Lower leg skin (tissue), 4 donors: ENCODE data around the gene DIO3. TPM values are rescaled to one million over a fixed set of nuclear protein-coding genes. Genes with fewer than 3 reads are reported as not detected.

Experiments
- DNase-seq, 2 donors: peaks; one replicate each; pipeline ENCODE4 v3.0.0-alpha.2; 2019; ENCODE audit warnings: low spot score in 2 of 2
- H3K4me3 ChIP-seq: fragments of 200-600 bp; sonication (generic); 2 replicates; pipeline ENCODE4 v1.5.1; 2017; ENCODE audit warnings: mild to moderate bottlenecking, low read depth; ENCODE audit not compliant: poor library complexity, severe bottlenecking
- CTCF ChIP-seq, 3 donors: fragments of 450-650 bp; IDR thresholded peaks; one replicate each; pipeline ENCODE4 v1.5.1; 2016; ENCODE audit warnings: antibody characterized with exemption in 3 of 3, mild to moderate bottlenecking in 3 of 3, moderate library complexity in 2 of 3
- POLR2A ChIP-seq, 2 donors: fragments of 450-650 bp; IDR thresholded peaks; one replicate each; pipeline ENCODE4 v1.6.1; 2016 to 2017; ENCODE audit warnings: antibody characterized with exemption in 2 of 2, mild to moderate bottlenecking in 1 of 2, moderate library complexity in 1 of 2
- WGBS, 2 donors: methylation state at CpG; one replicate each; pipeline ENCODE4 v1.1.5; 2018; 5-methylcytosine and 5-hydroxymethylcytosine counted together
- intact Hi-C: fragments of 100-400 bp; cut with DNase I; formaldehyde crosslinking; loops from one replicate; pipeline ENCODE4 v1.15.0; 2023; ENCODE audit warnings: low total_unique reads
- total RNA-seq, 4 donors: library from RNA; depleted of rRNA; stranded (reverse); fragments of >200 nt; gene quantifications; one replicate each; pipeline ENCODE4 v1.1.0, GENCODE V29; 2016

Gene DIO3
- total RNA-seq, 4 donors from 2014 or later, result 2.3 to 3.7 (median 2.7) TPM

- peak in 1 of 2 donors; percentile 20 for DNase-seq
- 73 to 80% methylated on average over 6 of the region's 6 CpGs for WGBS, 2 donors
- TF ChIP-seq POLR2A (IDR thresholded peaks at IDR 0.05), result no peak
- TF ChIP-seq CTCF (IDR thresholded peaks at IDR 0.05), result no peak
- intact Hi-C loops, result loop anchor here (10.0 kb wide), 1 partner anchor 464 kb away; no protein-coding TSS in a partner anchor
- H3K4me3 ChIP-seq, result no peak overlapping the region
These were observed 27.7 kb downstream of the DIO3 start for GRCh38 chr14:101588990-101589389.

- WGBS, 2 donors, result 70 to 73% methylated on average over 3 of the region's 3 CpGs
- no peak for TF ChIP-seq POLR2A (IDR thresholded peaks at IDR 0.05)
- no peak for TF ChIP-seq CTCF (IDR thresholded peaks at IDR 0.05)
- DNase-seq, result peak in 1 of 2 donors; percentile 25
- intact Hi-C loops, result loop anchor here (10.0 kb wide), 1 partner anchor 465 kb away; no protein-coding TSS in a partner anchor
- no peak overlapping the region for H3K4me3 ChIP-seq
These were observed 28.3 kb downstream of the DIO3 start for GRCh38 chr14:101589486-101590015.

GRCh38 chr14:101590062-101590461 is 28.8 kb downstream of the DIO3 start:
- 81 to 89% methylated on average over 7 to 9 of the region's 9 CpGs for WGBS, 2 donors
- DNase-seq, result peak in 1 of 2 donors; percentile 70
- H3K4me3 ChIP-seq, result no peak overlapping the region
- intact Hi-C loops, result no loop called here
- TF ChIP-seq CTCF (IDR thresholded peaks at IDR 0.05) (no peak), POLR2A (IDR thresholded peaks at IDR 0.05) (no peak)

GRCh38 chr14:101590616-101591015 is 29.3 kb downstream of the DIO3 start:
- TF ChIP-seq CTCF (IDR thresholded peaks at IDR 0.05), result no peak
- no peak for TF ChIP-seq POLR2A (IDR thresholded peaks at IDR 0.05)
- WGBS, 2 donors, result 90 to 92% methylated on average over 14 of the region's 14 CpGs
- peak in 1 of 2 donors; percentile 59 for DNase-seq
- no peak overlapping the region for H3K4me3 ChIP-seq
- intact Hi-C loops, result no loop called here

GRCh38 chr14:101591121-101591520 is 29.8 kb downstream of the DIO3 start:
- intact Hi-C loops, result no loop called here
- peak in 1 of 2 donors; percentile 83 for DNase-seq
- 46 to 78% methylated on average over 1 to 5 of the region's 5 CpGs for WGBS, 2 donors
- TF ChIP-seq POLR2A (IDR thresholded peaks at IDR 0.05) (no peak), CTCF (IDR thresholded peaks at IDR 0.05) (no peak)
- no peak overlapping the region for H3K4me3 ChIP-seq

- WGBS, 2 donors, result 89 to 96% methylated on average over 5 of the region's 5 CpGs
- TF ChIP-seq CTCF (IDR thresholded peaks at IDR 0.05), result no peak
- TF ChIP-seq POLR2A (IDR thresholded peaks at IDR 0.05), result no peak
- peak in 1 of 2 donors; percentile 36 for DNase-seq
- intact Hi-C loops, result no loop called here
- no peak overlapping the region for H3K4me3 ChIP-seq
These were observed 30.3 kb downstream of the DIO3 start for GRCh38 chr14:101591582-101591981.
